Measurements from ENCODE around the gene IPCEF1. TPM values are rescaled to one million over a fixed set of nuclear protein-coding genes. Genes with fewer than 3 reads are reported as not detected.
"Not testable (repeated sequence)": the region's sequence is repeated elsewhere in the genome, so short reads cannot be mapped to it uniquely, and the experiment has no call there.

IPCEF1 gene
- total and polyA plus RNA-seq, 3 donors from 2014 or later = 3.6 to 4.8 (median 4.2) TPM

DNA sequence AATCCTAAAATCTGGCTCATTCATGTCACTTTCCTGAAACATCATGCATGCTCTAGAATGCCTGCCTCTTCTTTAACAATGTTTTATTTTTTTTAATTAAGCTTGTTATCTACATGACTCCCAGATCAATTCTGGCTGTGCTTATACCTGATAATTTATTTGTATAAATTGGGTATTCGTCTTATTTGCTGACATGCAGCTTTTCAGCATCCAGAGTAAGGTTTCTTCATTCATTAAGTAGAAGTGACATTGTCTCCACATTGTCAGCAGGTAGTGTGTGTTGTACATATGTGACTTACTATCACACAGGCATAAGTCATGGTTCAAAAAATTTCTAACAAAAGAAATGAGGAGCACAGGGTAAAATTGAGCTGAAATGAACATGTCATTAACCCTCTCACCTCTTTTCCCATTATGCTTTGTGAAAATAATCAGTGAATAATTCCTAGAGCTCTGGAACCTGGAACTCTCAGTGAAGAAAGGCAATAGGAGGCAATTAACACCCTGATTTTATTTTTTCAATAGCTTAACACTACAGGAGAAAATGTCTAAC, 160.2 kb downstream of the IPCEF1 start:
- Histone ChIP-seq H3K4me1 (no peaks in the 10 kb centered on the region), H3K36me3 (ENCODE audit: low read depth, missing control alignments) (no peaks in the 10 kb centered on the region), H3K4me3 (no peak overlapping the region), H3K27me3 (no peaks in the 10 kb centered on the region), H3K9me3 (no peaks in the 10 kb centered on the region), H3K27ac (no peak overlapping the region)
- TF ChIP-seq, protein P1, sequence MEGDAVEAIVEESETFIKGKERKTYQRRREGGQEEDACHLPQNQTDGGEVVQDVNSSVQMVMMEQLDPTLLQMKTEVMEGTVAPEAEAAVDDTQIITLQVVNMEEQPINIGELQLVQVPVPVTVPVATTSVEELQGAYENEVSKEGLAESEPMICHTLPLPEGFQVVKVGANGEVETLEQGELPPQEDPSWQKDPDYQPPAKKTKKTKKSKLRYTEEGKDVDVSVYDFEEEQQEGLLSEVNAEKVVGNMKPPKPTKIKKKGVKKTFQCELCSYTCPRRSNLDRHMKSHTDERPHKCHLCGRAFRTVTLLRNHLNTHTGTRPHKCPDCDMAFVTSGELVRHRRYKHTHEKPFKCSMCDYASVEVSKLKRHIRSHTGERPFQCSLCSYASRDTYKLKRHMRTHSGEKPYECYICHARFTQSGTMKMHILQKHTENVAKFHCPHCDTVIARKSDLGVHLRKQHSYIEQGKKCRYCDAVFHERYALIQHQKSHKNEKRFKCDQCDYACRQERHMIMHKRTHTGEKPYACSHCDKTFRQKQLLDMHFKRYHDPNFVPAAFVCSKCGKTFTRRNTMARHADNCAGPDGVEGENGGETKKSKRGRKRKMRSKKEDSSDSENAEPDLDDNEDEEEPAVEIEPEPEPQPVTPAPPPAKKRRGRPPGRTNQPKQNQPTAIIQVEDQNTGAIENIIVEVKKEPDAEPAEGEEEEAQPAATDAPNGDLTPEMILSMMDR (IDR thresholded peaks at IDR 0.05) = no peak
- TF ChIP-seq POLR2A (IDR thresholded peaks at IDR 0.05) = no peak
- 72 to 75% methylated on average over 1 of the region's 1 CpG for WGBS, 2 donors
- DNase-seq = no peak
- intact Hi-C loops (cut with DNase I; ENCODE audit: low total_unique reads) = no loop called here

- no peak for DNase-seq
- Histone ChIP-seq H3K4me1 (no peaks in the 10 kb centered on the region), H3K36me3 (ENCODE audit: low read depth, missing control alignments) (no peaks in the 10 kb centered on the region), H3K9me3 (no peaks in the 10 kb centered on the region), H3K27ac (no peak overlapping the region), H3K27me3 (no peaks in the 10 kb centered on the region), H3K4me3 (no peak overlapping the region)
- intact Hi-C loops (cut with DNase I; ENCODE audit: low total_unique reads) = no loop called here
- no peak for TF ChIP-seq POLR2A (IDR thresholded peaks at IDR 0.05)
- TF ChIP-seq, protein P1 (IDR thresholded peaks at IDR 0.05) = no peak
Observed at GRCh38 chr6:154187714-154188113, 168.9 kb downstream of the IPCEF1 start.

DNA sequence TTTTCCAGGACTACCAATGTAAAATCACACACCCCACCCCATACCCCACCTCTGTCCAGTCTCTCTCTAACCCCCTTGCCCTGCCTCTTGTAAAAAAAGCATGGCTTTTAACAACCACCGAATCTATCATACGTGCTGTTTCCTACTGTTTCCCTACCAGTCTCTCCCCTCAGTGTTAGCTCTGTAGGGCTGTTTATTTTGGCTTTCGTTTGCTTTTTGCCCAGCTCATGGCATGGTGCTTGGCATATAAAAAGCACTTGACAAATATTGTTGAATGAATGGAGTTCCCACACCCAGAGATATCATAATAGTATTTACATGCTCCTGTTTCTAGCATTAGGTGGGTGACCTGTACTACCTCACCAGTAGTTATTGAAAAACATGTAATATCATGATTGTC, 169.4 kb downstream of the IPCEF1 start:
- Histone ChIP-seq H3K36me3 (ENCODE audit: low read depth, missing control alignments) (no peaks in the 10 kb centered on the region), H3K27ac (no peak overlapping the region), H3K4me1 (no peaks in the 10 kb centered on the region), H3K9me3 (no peaks in the 10 kb centered on the region), H3K4me3 (no peak overlapping the region), H3K27me3 (no peaks in the 10 kb centered on the region)
- no peak for TF ChIP-seq POLR2A (IDR thresholded peaks at IDR 0.05)
- TF ChIP-seq, protein P1 (IDR thresholded peaks at IDR 0.05) = no peak
- intact Hi-C loops (cut with DNase I; ENCODE audit: low total_unique reads) = no loop called here
- DNase-seq = no peak
- 86 to 92% methylated on average over 3 of the region's 3 CpGs for WGBS, 2 donors

GRCh38 chr6:154179434-154179833, 177.2 kb downstream of the IPCEF1 start:
- 85 to 86% methylated on average over 5 of the region's 5 CpGs for WGBS, 2 donors
- intact Hi-C loops (cut with DNase I; ENCODE audit: low total_unique reads) = no loop called here
- TF ChIP-seq, protein P1 (IDR thresholded peaks at IDR 0.05) = no peak
- TF ChIP-seq POLR2A (IDR thresholded peaks at IDR 0.05) = no peak
- H3K27ac ChIP-seq = no peak overlapping the region
- no peaks in the 10 kb centered on the region for H3K36me3 ChIP-seq (ENCODE audit: low read depth, missing control alignments)
- DNase-seq = no peak
- H3K4me1 ChIP-seq = no peaks in the 10 kb centered on the region
- H3K27me3 ChIP-seq = no peaks in the 10 kb centered on the region
- no peak overlapping the region for H3K4me3 ChIP-seq
- H3K9me3 ChIP-seq = no peaks in the 10 kb centered on the region

- WGBS, 2 donors = 83% methylated on average over 5 of the region's 5 CpGs; no CpG with 5 or more reads in 1 of the 2 donors
- DNase-seq; H3K27me3 ChIP-seq; H3K36me3 ChIP-seq (ENCODE audit: low read depth, missing control alignments); H3K4me1 ChIP-seq; H3K4me3 ChIP-seq; H3K27ac ChIP-seq; intact Hi-C loops (cut with DNase I; ENCODE audit: low total_unique reads); H3K9me3 ChIP-seq: not testable (repeated sequence)
Observed at GRCh38 chr6:154172393-154172792, 184.2 kb downstream of the IPCEF1 start.

All from testis (tissue), 3 donors.